Measurements from ENCODE around the gene DMAC2L.
"Not testable (repeated sequence)": the region's sequence is repeated elsewhere in the genome, so short reads cannot be mapped to it uniquely, and the experiment has no call there.

Gene DMAC2L

GRCh38 chr14:50311337-50311971 lies 670 bp upstream of the DMAC2L start:
- H3K27ac ChIP-seq, result peak overlapping the region; percentile 92
- TF ChIP-seq, protein P1, sequence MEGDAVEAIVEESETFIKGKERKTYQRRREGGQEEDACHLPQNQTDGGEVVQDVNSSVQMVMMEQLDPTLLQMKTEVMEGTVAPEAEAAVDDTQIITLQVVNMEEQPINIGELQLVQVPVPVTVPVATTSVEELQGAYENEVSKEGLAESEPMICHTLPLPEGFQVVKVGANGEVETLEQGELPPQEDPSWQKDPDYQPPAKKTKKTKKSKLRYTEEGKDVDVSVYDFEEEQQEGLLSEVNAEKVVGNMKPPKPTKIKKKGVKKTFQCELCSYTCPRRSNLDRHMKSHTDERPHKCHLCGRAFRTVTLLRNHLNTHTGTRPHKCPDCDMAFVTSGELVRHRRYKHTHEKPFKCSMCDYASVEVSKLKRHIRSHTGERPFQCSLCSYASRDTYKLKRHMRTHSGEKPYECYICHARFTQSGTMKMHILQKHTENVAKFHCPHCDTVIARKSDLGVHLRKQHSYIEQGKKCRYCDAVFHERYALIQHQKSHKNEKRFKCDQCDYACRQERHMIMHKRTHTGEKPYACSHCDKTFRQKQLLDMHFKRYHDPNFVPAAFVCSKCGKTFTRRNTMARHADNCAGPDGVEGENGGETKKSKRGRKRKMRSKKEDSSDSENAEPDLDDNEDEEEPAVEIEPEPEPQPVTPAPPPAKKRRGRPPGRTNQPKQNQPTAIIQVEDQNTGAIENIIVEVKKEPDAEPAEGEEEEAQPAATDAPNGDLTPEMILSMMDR (conservative IDR thresholded peaks at IDR 0.05), result peak; percentile 83
- no peak for TF ChIP-seq ZFX (IDR thresholded peaks at IDR 0.05)

DNA sequence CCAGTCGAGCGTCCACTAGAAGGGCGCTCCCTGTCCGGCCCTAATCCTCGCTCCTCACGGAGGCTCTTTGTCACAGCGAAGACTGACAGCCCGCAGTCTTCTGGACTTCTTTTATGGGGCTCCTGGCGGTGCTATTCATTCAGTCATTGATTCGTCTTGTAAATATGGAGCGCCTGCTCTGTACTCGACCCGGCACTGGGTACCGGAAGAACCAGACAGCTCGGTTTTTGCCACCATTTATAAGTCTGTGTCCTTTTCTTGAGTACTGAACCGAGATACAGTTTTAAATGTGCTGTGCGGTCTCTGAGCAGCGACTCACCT lies 570 bp downstream of the DMAC2L start:
- H3K27ac ChIP-seq, result peak overlapping the region; percentile 92
- peak; percentile 4 for TF ChIP-seq ZFX (IDR thresholded peaks at IDR 0.05)
- TF ChIP-seq, protein P1 (conservative IDR thresholded peaks at IDR 0.05), result no peak

- not testable (repeated sequence) for H3K27ac ChIP-seq
These were observed 2.0 kb downstream of the DMAC2L start for GRCh38 chr14:50314098-50314497.

DNA sequence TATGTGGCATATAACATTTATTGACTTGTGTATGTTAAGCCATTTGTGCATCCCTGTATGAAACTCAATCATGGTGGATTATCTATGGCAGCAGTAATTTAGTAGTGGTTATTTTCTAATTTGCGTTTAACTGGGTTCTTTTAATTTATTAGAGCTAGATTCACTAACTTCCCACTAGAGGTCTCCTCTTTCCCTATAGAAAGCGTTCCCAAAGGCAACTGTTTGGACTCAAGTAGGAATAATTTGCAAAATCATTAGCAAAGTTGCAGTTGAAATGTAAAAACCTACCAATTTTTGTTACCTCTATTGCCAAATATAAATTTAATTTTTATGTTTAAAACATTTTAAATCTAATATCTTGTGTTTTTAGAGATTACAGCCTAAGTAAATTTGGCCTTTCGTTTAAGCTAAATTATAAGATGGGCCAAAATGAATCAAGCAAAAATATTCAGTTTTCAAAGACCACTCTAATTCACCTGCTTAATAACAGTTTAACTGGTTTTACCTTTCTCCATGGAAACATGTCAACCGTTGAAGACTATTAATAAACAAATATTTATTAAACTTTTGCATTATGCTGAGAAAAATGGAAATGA lies 6.0 kb downstream of the DMAC2L start:
- TF ChIP-seq, protein P1 (conservative IDR thresholded peaks at IDR 0.05), result peak; percentile 88
- TF ChIP-seq ZFX (IDR thresholded peaks at IDR 0.05), result no peak
- no peak overlapping the region for H3K27ac ChIP-seq

GRCh38 chr14:50319293-50319692 lies 7.2 kb downstream of the DMAC2L start:
- TF ChIP-seq ZFX (IDR thresholded peaks at IDR 0.05), result no peak
- TF ChIP-seq, protein P1 (conservative IDR thresholded peaks at IDR 0.05), result no peak

DNA sequence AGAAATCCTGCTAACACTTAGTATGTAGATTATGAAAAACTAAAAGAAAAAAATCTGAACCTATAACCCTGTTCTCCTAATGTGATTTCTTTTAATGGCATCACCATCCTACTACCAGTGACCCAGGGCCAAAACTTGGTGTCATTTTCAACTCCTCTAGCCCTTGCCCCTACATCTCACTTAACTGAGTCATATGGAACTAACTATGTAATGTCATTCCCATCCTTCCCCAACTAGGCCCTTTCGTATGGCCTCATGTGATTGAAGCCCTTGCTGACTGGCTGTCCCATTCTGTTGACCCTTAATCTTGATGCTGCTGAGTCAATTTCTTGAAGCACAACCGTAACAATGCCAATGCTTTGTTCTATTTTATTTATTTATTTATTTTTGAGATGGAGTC lies 7.6 kb downstream of the DMAC2L start:
- no peak overlapping the region for H3K27ac ChIP-seq
- TF ChIP-seq, protein P1 (conservative IDR thresholded peaks at IDR 0.05), result no peak
- TF ChIP-seq ZFX (IDR thresholded peaks at IDR 0.05), result no peak

More at GRCh38 chr14:50319293-50319692, 7.2 kb downstream of the DMAC2L start:
- H3K27ac ChIP-seq, result no peak overlapping the region

- TF ChIP-seq, protein P1 (conservative IDR thresholded peaks at IDR 0.05), result no peak
- no peak for TF ChIP-seq ZFX (IDR thresholded peaks at IDR 0.05)
These were observed 8.2 kb downstream of the DMAC2L start for GRCh38 chr14:50320283-50320682.

More at GRCh38 chr14:50320283-50320682, 8.2 kb downstream of the DMAC2L start:
- no peak overlapping the region for H3K27ac ChIP-seq
